Measurements from ENCODE around the gene DSCAM.

The DSCAM gene

DNA sequence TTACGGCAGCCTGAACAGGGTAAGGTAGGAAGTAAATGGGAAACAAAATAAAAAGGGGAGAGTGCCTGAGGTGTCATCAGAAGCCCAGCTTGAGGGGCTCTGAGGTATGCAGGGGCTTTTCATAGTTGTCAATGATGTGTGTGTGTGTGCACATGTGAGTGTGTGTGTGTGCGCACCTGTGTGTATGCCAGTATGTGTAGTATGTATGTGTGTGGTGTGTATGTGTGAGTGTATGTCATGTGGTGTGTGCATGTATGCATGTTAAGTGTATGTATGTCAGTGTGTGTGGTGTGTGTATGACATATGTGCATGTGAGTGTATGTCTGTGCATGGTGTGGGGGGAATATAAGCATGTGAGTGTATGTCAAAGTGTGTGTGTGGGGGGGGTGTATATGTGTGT lies 184.1 kb downstream of the DSCAM start:
- no peaks in the 10 kb centered on the region for H3K4me1 ChIP-seq (ENCODE audit: insufficient read depth, low read length, severe bottlenecking)
- no peaks in the 10 kb centered on the region for H3K27me3 ChIP-seq (ENCODE audit: insufficient read depth, low read length)
- H3K4me2 ChIP-seq (ENCODE audit: low read length), result no peak overlapping the region
- H3K4me3 ChIP-seq (ENCODE audit: low read depth, low read length, poor library complexity, severe bottlenecking), result no peak overlapping the region
- no peaks in the 10 kb centered on the region for H3F3A ChIP-seq (ENCODE audit: insufficient read depth, low read length)
- H3K9me2 ChIP-seq (ENCODE audit: low read depth, low read length), result no peaks in the 10 kb centered on the region
- H3K36me3 ChIP-seq (ENCODE audit: insufficient read depth, low read length), result no peaks in the 10 kb centered on the region
- H3K79me2 ChIP-seq (ENCODE audit: insufficient read depth, low read length), result no peaks in the 10 kb centered on the region
- H2AFZ ChIP-seq (ENCODE audit: low read length), result no peak overlapping the region
- TF ChIP-seq EZH2 (IDR thresholded peaks at IDR 0.05; ENCODE audit: borderline replicate concordance, low read length), result no peak
- TF ChIP-seq, protein P1, sequence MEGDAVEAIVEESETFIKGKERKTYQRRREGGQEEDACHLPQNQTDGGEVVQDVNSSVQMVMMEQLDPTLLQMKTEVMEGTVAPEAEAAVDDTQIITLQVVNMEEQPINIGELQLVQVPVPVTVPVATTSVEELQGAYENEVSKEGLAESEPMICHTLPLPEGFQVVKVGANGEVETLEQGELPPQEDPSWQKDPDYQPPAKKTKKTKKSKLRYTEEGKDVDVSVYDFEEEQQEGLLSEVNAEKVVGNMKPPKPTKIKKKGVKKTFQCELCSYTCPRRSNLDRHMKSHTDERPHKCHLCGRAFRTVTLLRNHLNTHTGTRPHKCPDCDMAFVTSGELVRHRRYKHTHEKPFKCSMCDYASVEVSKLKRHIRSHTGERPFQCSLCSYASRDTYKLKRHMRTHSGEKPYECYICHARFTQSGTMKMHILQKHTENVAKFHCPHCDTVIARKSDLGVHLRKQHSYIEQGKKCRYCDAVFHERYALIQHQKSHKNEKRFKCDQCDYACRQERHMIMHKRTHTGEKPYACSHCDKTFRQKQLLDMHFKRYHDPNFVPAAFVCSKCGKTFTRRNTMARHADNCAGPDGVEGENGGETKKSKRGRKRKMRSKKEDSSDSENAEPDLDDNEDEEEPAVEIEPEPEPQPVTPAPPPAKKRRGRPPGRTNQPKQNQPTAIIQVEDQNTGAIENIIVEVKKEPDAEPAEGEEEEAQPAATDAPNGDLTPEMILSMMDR (IDR thresholded peaks at IDR 0.05; ENCODE audit: low read length), result no peak
- no peaks in the 10 kb centered on the region for H4K20me1 ChIP-seq (ENCODE audit: insufficient read depth, low read length)
- H3K9ac ChIP-seq (ENCODE audit: low read length), result no peak overlapping the region
- no peaks in the 10 kb centered on the region for H3K9me3 ChIP-seq (ENCODE audit: low read length)
- no peak overlapping the region for H3K27ac ChIP-seq (ENCODE audit: low read depth, low read length, poor library complexity, severe bottlenecking)

DNA sequence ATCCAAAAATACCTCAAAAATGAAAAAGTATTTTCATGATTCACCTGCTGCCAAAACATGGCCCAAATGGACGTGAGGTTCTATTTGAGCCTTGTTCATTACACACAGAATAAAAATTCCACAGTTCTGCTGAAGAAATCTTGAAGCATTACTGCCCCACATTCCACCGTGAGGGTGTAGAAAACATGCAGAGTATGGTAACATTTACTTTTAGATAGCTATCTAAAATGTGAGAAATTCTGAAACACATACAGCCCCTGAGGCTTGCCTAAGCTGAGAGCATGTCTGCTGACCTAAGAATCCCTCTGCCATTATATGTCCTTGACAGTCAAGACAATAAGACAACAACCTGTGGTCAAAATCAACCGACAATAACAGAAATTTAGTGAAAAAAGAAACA lies 186.5 kb downstream of the DSCAM start:
- no peaks in the 10 kb centered on the region for H4K20me1 ChIP-seq (ENCODE audit: insufficient read depth, low read length)
- H3K4me3 ChIP-seq (ENCODE audit: low read depth, low read length, poor library complexity, severe bottlenecking), result no peak overlapping the region
- no peak overlapping the region for H2AFZ ChIP-seq (ENCODE audit: low read length)
- no peaks in the 10 kb centered on the region for H3K9me2 ChIP-seq (ENCODE audit: low read depth, low read length)
- H3K79me2 ChIP-seq (ENCODE audit: insufficient read depth, low read length), result no peaks in the 10 kb centered on the region
- H3F3A ChIP-seq (ENCODE audit: insufficient read depth, low read length), result no peaks in the 10 kb centered on the region
- no peak for TF ChIP-seq EZH2 (IDR thresholded peaks at IDR 0.05; ENCODE audit: borderline replicate concordance, low read length)
- TF ChIP-seq, protein P1 (IDR thresholded peaks at IDR 0.05; ENCODE audit: low read length), result no peak
- H3K9ac ChIP-seq (ENCODE audit: low read length), result no peak overlapping the region
- no peaks in the 10 kb centered on the region for H3K27me3 ChIP-seq (ENCODE audit: insufficient read depth, low read length)
- H3K9me3 ChIP-seq (ENCODE audit: low read length), result no peaks in the 10 kb centered on the region
- no peaks in the 10 kb centered on the region for H3K4me1 ChIP-seq (ENCODE audit: insufficient read depth, low read length, severe bottlenecking)
- no peak overlapping the region for H3K4me2 ChIP-seq (ENCODE audit: low read length)
- no peak overlapping the region for H3K27ac ChIP-seq (ENCODE audit: low read depth, low read length, poor library complexity, severe bottlenecking)
- no peaks in the 10 kb centered on the region for H3K36me3 ChIP-seq (ENCODE audit: insufficient read depth, low read length)

DNA sequence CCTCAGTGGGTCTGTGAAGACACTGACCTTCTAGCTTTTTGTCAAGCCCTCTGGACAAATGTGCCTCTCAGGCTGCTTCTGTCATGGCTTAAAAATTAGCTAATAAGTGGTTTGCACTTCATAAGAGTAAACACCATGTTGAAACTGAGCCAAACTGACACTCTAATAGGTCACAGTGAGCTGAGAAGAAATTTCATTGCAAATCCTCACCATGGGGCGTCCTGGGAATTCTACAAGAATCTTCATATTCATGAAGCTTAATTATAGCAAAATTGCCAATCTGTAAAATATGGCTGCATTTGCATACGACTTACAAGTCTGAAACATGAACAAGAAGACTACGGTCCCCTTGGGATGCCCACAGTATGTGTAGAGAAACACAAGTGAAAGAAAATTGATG lies 188.6 kb downstream of the DSCAM start:
- no peaks in the 10 kb centered on the region for H3F3A ChIP-seq (ENCODE audit: insufficient read depth, low read length)
- no peaks in the 10 kb centered on the region for H3K9me3 ChIP-seq (ENCODE audit: low read length)
- no peak overlapping the region for H3K27ac ChIP-seq (ENCODE audit: low read depth, low read length, poor library complexity, severe bottlenecking)
- no peaks in the 10 kb centered on the region for H3K9me2 ChIP-seq (ENCODE audit: low read depth, low read length)
- H3K4me2 ChIP-seq (ENCODE audit: low read length), result no peak overlapping the region
- H3K4me1 ChIP-seq (ENCODE audit: insufficient read depth, low read length, severe bottlenecking), result no peaks in the 10 kb centered on the region
- H3K27me3 ChIP-seq (ENCODE audit: insufficient read depth, low read length), result no peaks in the 10 kb centered on the region
- no peaks in the 10 kb centered on the region for H3K36me3 ChIP-seq (ENCODE audit: insufficient read depth, low read length)
- H3K79me2 ChIP-seq (ENCODE audit: insufficient read depth, low read length), result no peaks in the 10 kb centered on the region
- no peak overlapping the region for H3K4me3 ChIP-seq (ENCODE audit: low read depth, low read length, poor library complexity, severe bottlenecking)
- no peaks in the 10 kb centered on the region for H4K20me1 ChIP-seq (ENCODE audit: insufficient read depth, low read length)
- TF ChIP-seq EZH2 (IDR thresholded peaks at IDR 0.05; ENCODE audit: borderline replicate concordance, low read length), result no peak
- TF ChIP-seq, protein P1 (IDR thresholded peaks at IDR 0.05; ENCODE audit: low read length), result no peak
- H2AFZ ChIP-seq (ENCODE audit: low read length), result no peak overlapping the region
- no peak overlapping the region for H3K9ac ChIP-seq (ENCODE audit: low read length)

Measured in OCI-LY1 (cell line).